Measurements from ENCODE around the gene ATP1A1. TPM values are rescaled to one million over a fixed set of nuclear protein-coding genes. Genes with fewer than 3 reads are reported as not detected.

Gene ATP1A1
- total RNA-seq, 1 experiment from 2014 or later = 286 TPM

DNA sequence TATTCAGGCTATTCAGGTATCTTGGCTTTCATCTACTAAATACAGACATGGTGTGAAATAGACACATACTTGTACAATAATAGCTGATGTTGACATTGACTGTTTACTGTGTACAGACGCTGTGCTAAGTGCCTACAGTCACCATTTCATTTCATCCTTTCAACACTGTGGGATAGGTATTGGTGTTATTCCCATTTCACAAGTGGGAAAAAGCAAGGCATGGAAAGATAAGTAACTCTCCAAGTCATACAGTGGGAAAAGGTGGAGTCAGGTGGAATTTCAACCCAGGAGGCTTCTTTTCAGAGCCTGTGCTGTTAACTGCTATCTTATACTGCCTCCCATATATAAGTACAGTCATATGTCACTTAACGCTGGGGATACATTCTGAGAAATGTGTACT, 49.6 kb upstream of the ATP1A1 start:
- Mint-ChIP-seq H3K36me3 (no peaks in the 10 kb centered on the region), H3K27ac (no peak overlapping the region), H3K9me3 (no peaks in the 10 kb centered on the region), H3K4me1 (peaks cover 4% of the 10 kb centered on the region; the same call in 1 of the 2 replicates), H3K4me3 (no peak overlapping the region), H3K27me3 (ENCODE audit: low read depth) (no peaks in the 10 kb centered on the region; the same call in 1 of the 2 replicates)
- ChIA-PET CTCF (no interaction called here), POLR2A (no interaction called here)
- ATAC-seq = no peak
- TF ChIP-seq JUN (CRISPR knock-in tag; IDR thresholded peaks at IDR 0.05) (no peak), GTF2I (CRISPR knock-in tag; conservative IDR thresholded peaks at IDR 0.05) (no peak), ZNF138 (CRISPR knock-in tag; conservative IDR thresholded peaks at IDR 0.05) (no peak)
- TF ChIP-seq, protein P1, sequence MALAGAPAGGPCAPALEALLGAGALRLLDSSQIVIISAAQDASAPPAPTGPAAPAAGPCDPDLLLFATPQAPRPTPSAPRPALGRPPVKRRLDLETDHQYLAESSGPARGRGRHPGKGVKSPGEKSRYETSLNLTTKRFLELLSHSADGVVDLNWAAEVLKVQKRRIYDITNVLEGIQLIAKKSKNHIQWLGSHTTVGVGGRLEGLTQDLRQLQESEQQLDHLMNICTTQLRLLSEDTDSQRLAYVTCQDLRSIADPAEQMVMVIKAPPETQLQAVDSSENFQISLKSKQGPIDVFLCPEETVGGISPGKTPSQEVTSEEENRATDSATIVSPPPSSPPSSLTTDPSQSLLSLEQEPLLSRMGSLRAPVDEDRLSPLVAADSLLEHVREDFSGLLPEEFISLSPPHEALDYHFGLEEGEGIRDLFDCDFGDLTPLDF (CRISPR knock-in tag; IDR thresholded peaks at IDR 0.05) = no peak
- DNase-seq (ENCODE audit: low spot score) = no peak

- no peak for TF ChIP-seq FOXP1 (CRISPR knock-in tag; IDR thresholded peaks at IDR 0.05; ENCODE audit: borderline replicate concordance)
- TF ChIP-seq, protein P2, sequence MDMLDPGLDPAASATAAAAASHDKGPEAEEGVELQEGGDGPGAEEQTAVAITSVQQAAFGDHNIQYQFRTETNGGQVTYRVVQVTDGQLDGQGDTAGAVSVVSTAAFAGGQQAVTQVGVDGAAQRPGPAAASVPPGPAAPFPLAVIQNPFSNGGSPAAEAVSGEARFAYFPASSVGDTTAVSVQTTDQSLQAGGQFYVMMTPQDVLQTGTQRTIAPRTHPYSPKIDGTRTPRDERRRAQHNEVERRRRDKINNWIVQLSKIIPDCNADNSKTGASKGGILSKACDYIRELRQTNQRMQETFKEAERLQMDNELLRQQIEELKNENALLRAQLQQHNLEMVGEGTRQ (CRISPR knock-in tag; IDR thresholded peaks at IDR 0.05) = no peak
- TF ChIP-seq ATF1 (CRISPR knock-in tag; IDR thresholded peaks at IDR 0.05) = no peak
- TF ChIP-seq RELA (CRISPR knock-in tag; IDR thresholded peaks at IDR 0.05; ENCODE audit: borderline replicate concordance) = no peak
- Mint-ChIP-seq H3K4me3 (no peak overlapping the region), H3K27ac (no peak overlapping the region), H3K36me3 (no peaks in the 10 kb centered on the region), H3K9me3 (no peaks in the 10 kb centered on the region), H3K27me3 (ENCODE audit: low read depth) (no peaks in the 10 kb centered on the region; the same call in 1 of the 2 replicates), H3K4me1 (peaks cover 4% of the 10 kb centered on the region; the same call in 1 of the 2 replicates)
- DNase-seq (ENCODE audit: low spot score) (no peak), ATAC-seq (no peak)
- ChIA-PET CTCF (no interaction called here), POLR2A (no interaction called here)
Measured at GRCh38 chr1:116324411-116324810, 48.6 kb upstream of the ATP1A1 start.

GRCh38 chr1:116325104-116325503, 47.9 kb upstream of the ATP1A1 start:
- H3K27me3 Mint-ChIP-seq (ENCODE audit: low read depth) = no peaks in the 10 kb centered on the region; the same call in 1 of the 2 replicates
- no peak overlapping the region for H3K27ac Mint-ChIP-seq
- H3K36me3 Mint-ChIP-seq = no peaks in the 10 kb centered on the region
- no peak for DNase-seq (ENCODE audit: low spot score)
- no peak for ATAC-seq
- TF ChIP-seq TCF7 (CRISPR knock-in tag; IDR thresholded peaks at IDR 0.05; ENCODE audit: low read depth) (no peak), ZNF671 (CRISPR knock-in tag; IDR thresholded peaks at IDR 0.05) (no peak), ZNF232 (CRISPR knock-in tag; IDR thresholded peaks at IDR 0.05) (no peak)
- TF ChIP-seq, protein P1 (CRISPR knock-in tag; IDR thresholded peaks at IDR 0.05) = no peak
- POLR2A ChIA-PET = no interaction called here
- no peak overlapping the region for H3K4me3 Mint-ChIP-seq
- H3K9me3 Mint-ChIP-seq = no peaks in the 10 kb centered on the region
- H3K4me1 Mint-ChIP-seq = peaks cover 4% of the 10 kb centered on the region; the same call in 1 of the 2 replicates
- CTCF ChIA-PET = no interaction called here

- Mint-ChIP-seq H3K9me3 (no peaks in the 10 kb centered on the region), H3K4me1 (peaks cover 4% of the 10 kb centered on the region; the same call in 1 of the 2 replicates), H3K36me3 (no peaks in the 10 kb centered on the region), H3K4me3 (no peak overlapping the region), H3K27me3 (ENCODE audit: low read depth) (no peaks in the 10 kb centered on the region; the same call in 1 of the 2 replicates), H3K27ac (no peak overlapping the region)
- ChIA-PET CTCF (interaction anchor here (1.1 kb wide), 1 partner anchor 173 kb away, joined by 3 read pairs; no protein-coding TSS in a partner anchor), POLR2A (no interaction called here)
- DNase-seq (ENCODE audit: low spot score) = no peak
- ATAC-seq = no peak
- TF ChIP-seq, protein P3, sequence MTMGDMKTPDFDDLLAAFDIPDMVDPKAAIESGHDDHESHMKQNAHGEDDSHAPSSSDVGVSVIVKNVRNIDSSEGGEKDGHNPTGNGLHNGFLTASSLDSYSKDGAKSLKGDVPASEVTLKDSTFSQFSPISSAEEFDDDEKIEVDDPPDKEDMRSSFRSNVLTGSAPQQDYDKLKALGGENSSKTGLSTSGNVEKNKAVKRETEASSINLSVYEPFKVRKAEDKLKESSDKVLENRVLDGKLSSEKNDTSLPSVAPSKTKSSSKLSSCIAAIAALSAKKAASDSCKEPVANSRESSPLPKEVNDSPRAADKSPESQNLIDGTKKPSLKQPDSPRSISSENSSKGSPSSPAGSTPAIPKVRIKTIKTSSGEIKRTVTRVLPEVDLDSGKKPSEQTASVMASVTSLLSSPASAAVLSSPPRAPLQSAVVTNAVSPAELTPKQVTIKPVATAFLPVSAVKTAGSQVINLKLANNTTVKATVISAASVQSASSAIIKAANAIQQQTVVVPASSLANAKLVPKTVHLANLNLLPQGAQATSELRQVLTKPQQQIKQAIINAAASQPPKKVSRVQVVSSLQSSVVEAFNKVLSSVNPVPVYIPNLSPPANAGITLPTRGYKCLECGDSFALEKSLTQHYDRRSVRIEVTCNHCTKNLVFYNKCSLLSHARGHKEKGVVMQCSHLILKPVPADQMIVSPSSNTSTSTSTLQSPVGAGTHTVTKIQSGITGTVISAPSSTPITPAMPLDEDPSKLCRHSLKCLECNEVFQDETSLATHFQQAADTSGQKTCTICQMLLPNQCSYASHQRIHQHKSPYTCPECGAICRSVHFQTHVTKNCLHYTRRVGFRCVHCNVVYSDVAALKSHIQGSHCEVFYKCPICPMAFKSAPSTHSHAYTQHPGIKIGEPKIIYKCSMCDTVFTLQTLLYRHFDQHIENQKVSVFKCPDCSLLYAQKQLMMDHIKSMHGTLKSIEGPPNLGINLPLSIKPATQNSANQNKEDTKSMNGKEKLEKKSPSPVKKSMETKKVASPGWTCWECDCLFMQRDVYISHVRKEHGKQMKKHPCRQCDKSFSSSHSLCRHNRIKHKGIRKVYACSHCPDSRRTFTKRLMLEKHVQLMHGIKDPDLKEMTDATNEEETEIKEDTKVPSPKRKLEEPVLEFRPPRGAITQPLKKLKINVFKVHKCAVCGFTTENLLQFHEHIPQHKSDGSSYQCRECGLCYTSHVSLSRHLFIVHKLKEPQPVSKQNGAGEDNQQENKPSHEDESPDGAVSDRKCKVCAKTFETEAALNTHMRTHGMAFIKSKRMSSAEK (CRISPR knock-in tag; IDR thresholded peaks at IDR 0.05; ENCODE audit: borderline replicate concordance) = no peak
- TF ChIP-seq FOXP1 (CRISPR knock-in tag; IDR thresholded peaks at IDR 0.05; ENCODE audit: borderline replicate concordance) (no peak), NFE2L1 (CRISPR knock-in tag; IDR thresholded peaks at IDR 0.05) (no peak), ZNF232 (CRISPR knock-in tag; IDR thresholded peaks at IDR 0.05) (no peak), MAX (CRISPR knock-in tag; IDR thresholded peaks at IDR 0.05) (no peak), ZNF281 (CRISPR knock-in tag; IDR thresholded peaks at IDR 0.05) (no peak)
- TF ChIP-seq, protein P4, sequence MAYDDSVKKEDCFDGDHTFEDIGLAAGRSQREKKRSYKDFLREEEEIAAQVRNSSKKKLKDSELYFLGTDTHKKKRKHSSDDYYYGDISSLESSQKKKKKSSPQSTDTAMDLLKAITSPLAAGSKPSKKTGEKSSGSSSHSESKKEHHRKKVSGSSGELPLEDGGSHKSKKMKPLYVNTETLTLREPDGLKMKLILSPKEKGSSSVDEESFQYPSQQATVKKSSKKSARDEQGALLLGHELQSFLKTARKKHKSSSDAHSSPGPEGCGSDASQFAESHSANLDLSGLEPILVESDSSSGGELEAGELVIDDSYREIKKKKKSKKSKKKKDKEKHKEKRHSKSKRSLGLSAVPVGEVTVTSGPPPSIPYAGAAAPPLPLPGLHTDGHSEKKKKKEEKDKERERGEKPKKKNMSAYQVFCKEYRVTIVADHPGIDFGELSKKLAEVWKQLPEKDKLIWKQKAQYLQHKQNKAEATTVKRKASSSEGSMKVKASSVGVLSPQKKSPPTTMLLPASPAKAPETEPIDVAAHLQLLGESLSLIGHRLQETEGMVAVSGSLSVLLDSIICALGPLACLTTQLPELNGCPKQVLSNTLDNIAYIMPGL (CRISPR knock-in tag; IDR thresholded peaks at IDR 0.05) = no peak
Measured at GRCh38 chr1:116325922-116326321, 47.1 kb upstream of the ATP1A1 start.
